ENCODE data around the gene TRPM3.
"Not testable (repeated sequence)": the region's sequence is repeated elsewhere in the genome, so short reads cannot be mapped to it uniquely, and the experiment has no call there.

TRPM3 gene

GRCh38 chr9:70978085-70978484 lies 143.3 kb downstream of the TRPM3 start:
- no peak overlapping the region for H3K4me3 ChIP-seq (ENCODE audit: low read depth, low read length)
- TF ChIP-seq CTCF (IDR thresholded peaks at IDR 0.05; ENCODE audit: low read depth, low read length), result no peak

GRCh38 chr9:70975821-70976220 lies 145.6 kb downstream of the TRPM3 start:
- H3K4me3 ChIP-seq (ENCODE audit: low read depth, low read length), result no peak overlapping the region
- TF ChIP-seq CTCF (IDR thresholded peaks at IDR 0.05; ENCODE audit: low read depth, low read length), result no peak

- TF ChIP-seq CTCF (IDR thresholded peaks at IDR 0.05; ENCODE audit: low read depth, low read length), result no peak
- H3K4me3 ChIP-seq (ENCODE audit: low read depth, low read length), result no peak overlapping the region
Measured at GRCh38 chr9:70971723-70972122, 149.7 kb downstream of the TRPM3 start.

- H3K4me3 ChIP-seq (ENCODE audit: low read depth, low read length), result not testable (repeated sequence)
Measured at GRCh38 chr9:70966380-70966779, 155.0 kb downstream of the TRPM3 start.

GRCh38 chr9:70964861-70965260 lies 156.6 kb downstream of the TRPM3 start:
- TF ChIP-seq CTCF (IDR thresholded peaks at IDR 0.05; ENCODE audit: low read depth, low read length), result no peak
- no peak overlapping the region for H3K4me3 ChIP-seq (ENCODE audit: low read depth, low read length)

DNA sequence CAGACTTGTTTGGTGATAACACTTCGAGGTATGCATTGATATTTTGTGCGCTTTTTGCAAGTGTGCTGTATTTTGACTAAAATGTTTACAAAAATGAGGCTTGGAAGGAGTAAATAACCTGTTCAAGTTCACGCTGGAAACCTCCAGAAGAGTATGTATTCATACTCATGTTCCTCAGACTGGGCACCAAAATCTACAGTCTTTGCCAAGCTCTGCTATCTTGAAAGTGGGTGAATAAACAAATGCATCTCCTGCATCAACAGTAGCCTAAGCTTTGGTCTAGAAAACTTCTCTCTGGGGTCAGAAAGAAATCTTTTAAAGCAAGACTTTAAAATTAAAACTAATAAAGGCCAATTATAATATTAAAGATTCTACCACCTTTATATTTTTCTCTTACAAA lies 157.9 kb downstream of the TRPM3 start:
- no peak overlapping the region for H3K4me3 ChIP-seq (ENCODE audit: low read depth, low read length)
- TF ChIP-seq CTCF (IDR thresholded peaks at IDR 0.05; ENCODE audit: low read depth, low read length), result no peak

DNA sequence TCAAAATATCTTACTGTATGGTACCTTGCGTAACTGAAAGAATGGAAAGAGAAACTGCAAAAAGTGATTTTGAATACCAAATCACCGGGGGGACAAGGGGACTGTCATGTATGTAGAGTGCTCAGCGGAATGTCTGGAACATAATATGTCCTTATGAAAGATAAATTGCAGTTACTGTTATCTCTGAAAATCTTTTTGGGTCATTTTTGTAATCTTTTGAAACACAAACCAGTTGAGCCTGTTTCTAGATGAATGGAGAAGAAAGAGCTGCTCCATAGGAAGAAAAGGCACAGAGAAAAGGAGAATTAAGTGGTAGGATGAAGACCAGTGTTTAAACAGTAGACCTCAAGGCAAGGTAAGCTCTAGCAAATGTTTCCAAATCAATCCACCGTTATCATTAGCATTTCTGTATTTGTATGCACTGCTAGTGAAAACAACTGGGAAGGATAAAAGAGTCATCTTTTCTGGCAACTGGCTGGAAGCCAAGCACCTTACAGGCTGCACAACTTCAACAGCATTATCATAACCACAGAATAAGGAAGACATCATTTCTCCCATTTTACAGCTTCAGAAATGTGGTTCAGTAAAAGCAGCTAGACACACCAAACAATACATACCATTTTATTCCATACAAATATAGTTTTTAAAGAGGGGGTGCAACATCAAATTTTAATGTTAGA lies 158.5 kb downstream of the TRPM3 start:
- H3K4me3 ChIP-seq (ENCODE audit: low read depth, low read length), result no peak overlapping the region
- TF ChIP-seq CTCF (IDR thresholded peaks at IDR 0.05; ENCODE audit: low read depth, low read length), result no peak

GRCh38 chr9:70959366-70959765 lies 162.1 kb downstream of the TRPM3 start:
- TF ChIP-seq CTCF (IDR thresholded peaks at IDR 0.05; ENCODE audit: low read depth, low read length), result no peak
- no peak overlapping the region for H3K4me3 ChIP-seq (ENCODE audit: low read depth, low read length)

All from WI38 (cell line).